Activated CD4-positive, CD25-positive, alpha-beta regulatory T cell treated with anti-CD3 and anti-CD28 coated beads, Interleukin-2, amount 50 U/mL, for 24 hours (primary cell): ENCODE data around the gene JUN.
"Not testable (repeated sequence)": the region's sequence is repeated elsewhere in the genome, so short reads cannot be mapped to it uniquely, and the experiment has no call there.

Source experiments
- ATAC-seq, 2 donors: fragments of 150-1000 bp; cut with Tn5 transposase; one replicate each; pipeline ENCODE4 v1.10.0; 2021; ENCODE audit warnings: mild to moderate bottlenecking in 1 of 2, moderate library complexity in 1 of 2

The JUN gene

DNA sequence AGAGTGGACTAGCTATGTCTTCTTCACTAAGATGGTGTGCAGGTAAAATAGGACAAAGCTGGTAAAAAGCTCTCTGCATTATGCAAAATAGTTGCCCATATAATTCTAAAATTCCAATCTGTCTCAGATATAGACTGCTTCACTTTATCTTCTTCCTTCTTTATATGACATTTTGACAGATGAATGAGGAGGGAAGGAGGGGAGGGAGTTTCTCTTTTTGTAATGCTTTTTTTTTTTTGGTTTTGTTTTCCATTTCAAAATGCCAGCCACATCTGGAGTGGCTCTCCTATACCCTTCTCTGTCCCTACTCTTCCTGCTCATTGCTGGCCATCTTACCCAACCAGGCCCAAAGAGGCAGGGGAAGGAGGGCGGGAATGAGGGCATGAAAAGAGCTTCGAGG, 24.2 kb upstream of the JUN start:
- no peak for ATAC-seq

DNA sequence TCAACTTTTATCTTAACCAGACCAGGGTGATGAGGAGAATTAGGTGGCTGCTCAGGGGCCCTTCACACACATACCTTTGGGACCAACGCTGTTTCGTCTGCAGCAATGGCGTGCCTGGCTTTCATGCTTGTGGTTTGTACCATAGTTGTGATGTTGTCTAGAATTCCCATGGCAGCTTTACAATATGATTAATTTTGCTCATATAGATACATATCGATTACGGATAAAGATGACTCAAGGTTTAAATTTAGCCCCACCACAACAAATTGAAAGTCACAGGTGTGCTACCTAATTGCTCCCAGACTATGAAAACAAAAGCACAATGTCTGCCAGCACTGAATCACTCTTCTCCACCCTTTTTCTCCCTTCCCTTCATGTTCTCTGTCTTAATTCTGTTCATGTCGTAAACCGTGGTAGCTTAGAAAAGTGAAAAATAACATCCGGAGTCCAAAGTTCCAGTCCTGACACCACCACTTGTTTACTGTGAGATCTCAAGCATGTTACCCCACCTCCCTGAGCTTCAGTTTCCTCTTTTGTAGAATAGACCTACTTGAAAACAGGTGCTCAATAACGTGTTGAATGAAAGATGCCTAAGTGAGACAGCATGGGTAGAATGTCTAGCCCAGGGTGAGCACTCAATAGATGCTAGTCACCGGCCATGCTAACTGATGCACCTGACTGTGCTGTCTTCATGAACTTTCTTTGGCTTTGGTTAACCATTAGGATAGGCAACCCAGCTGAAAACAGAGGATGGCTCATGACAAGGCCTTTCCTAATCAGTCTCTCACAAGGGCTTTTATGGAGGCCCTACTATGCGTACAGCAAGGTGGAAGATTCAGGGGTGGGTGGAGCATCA, 22.1 kb upstream of the JUN start:
- ATAC-seq = peak; percentile 56 to 61

DNA sequence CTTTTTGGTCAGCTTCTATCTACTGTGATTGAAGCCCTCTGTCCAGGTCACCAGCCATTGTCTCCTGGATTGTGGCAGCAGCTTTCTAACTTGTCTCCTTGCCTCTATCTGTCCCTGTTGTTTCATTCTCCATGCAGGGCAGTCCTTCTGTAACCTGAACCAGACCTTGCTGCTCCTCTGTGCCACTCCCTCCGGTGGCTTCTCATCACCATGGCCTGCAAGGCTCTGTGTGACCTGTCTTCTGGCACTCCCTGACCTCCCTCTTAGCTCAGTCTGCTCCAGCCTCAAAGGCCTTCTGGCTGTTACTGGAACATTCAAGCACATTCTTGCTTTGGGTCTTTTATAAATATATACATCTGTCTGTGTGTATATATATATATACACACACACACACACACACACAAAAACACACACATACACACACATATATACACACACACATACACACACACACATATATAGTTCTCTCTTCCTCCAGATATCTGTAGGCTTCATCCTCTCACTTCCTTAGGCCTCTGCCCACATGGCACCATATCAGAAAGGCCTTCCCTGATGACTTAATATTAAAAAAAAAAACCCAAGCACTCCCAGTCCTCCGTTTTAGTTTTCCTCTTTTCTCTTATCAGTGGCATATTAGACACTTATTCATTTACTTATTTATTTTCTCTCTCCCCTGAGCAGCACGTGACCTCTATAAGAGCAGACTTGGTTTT, 21.2 kb upstream of the JUN start:
- no peak for ATAC-seq

DNA sequence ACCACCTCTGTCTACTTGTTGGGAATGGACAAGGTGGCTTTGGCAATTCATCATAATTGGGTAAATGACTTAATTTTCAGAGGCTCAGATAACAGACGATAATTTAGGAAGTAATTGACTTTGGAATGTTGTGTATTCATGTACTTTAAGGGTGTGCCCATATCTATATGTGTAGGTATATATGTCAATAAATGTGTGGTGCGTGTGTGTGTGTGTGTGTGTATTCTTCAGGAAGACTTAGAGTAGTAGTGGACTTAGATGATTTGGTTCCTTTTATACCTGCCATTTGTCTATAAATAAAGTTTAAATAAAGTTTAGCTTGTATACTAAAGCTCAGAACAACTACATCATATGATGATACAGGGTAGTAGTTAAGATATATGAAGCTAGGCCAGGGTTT, 20.0 kb upstream of the JUN start:
- ATAC-seq = no peak

DNA sequence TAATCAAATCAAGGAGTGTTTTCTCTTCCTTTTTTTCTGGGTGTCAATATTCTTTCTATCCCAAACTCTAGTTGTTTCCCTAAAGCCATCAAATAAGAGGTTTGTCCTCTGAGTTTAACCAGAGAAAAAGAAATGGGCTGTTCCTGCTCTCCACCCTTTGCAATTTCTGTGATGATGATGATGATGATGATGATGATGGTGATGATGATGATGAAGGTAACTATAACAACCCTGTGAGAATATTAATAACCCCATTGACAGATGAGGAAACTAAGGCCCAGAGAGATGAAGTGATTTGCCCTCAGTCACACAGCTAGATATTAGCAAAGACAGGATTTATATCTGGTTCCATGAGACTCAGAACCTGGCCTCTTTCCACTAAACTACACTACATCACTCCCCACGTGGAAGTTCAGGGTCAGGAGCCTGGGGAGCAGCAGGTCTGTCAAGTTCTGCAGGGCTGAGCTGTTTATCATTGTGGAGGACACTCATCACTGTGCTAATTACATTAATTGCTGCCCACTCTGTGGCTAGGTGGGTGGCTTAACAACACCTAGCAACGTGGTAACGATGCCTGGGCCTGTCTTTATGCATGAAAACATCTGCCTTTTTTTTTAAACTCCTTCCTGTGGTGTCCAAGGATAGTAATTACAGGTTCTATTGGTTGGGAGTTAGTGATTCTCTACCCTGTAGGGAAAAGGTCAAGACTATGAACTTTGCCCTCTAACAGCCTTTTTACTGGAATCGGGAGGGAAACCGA, 19.0 kb upstream of the JUN start:
- ATAC-seq = no peak

DNA sequence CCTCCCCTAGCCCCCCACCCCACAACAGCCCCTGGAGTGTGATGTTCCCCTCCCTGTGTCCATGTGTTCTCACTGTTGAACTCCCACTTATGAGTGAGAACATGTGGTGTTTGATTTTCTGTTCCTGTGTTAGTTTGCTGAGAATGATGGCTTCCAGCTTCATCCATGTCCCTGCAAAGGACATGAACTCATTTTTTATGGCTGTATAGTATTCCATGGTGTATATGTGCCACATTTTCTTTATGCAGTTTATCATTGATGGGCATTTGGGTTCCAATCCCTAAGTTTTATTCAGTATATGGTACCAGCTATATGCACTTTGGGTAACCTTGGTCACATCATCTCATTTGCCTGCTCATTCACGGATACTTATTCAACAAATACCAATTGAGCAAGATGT, 17.4 kb upstream of the JUN start:
- not testable (repeated sequence) for ATAC-seq

DNA sequence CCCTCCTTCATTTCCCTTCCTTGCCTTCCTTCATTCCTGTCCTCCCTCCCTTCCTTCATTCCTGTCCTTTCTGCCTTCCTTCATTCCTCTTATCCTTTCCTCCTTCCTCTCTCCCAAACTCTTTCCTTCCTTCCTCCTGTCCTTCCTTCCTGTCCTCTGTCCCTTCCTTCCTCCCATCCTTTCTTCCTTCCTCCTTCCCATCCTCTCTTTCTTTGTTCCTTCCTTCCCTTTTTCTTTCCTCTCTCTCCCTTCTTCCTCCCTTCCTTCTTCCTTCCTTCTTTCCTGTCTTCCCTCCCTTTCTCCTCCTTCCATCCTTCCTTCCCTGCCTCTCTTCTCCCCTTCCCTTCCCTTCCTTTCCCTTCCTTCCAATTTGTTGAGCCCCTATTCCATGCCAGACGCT, 15.8 kb upstream of the JUN start:
- no peak for ATAC-seq

DNA sequence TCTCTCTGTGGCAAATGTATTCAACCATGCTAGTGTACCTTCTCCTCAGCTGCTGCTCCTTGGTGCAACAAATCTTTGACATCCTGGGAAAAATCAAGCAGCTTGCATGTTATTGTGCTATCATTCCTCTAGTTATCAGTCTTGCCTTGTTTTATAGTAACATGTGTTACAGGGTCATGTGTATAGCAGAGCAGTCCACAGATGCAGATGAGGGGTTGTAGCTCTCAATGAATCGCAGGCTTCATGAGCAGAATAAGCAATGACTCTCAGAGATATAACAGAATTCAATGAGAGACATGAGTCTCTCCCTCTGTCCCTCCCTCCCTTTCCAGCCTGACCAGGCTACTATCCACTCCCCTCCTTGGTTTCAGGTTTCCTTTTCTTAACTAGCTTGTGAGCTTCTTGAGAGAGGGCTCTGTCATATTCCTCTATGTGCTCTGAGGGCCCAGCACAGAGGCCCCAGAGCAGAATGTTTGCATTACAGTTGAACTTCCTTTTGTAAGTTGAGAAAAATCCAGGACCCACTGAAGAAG, 15.1 kb upstream of the JUN start:
- ATAC-seq = no peak

DNA sequence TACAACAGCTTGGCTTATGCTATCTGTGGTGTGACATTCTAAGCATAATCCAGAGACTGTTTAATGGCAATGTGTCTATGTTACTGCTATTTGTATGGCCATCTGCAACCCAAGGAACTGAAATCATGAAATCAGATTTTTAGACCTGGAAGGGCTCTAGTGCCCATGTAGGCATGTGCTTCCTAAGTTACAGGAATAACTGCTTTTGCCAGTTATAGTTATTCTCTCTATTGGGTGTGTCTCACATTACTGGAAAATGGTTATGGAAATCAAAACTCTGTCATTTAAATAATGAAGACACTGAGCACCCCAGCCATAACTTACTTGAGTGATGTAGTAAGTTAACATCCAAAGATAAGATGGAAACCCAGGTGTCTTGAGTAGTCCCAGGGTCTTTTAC, 12.6 kb upstream of the JUN start:
- no peak for ATAC-seq

DNA sequence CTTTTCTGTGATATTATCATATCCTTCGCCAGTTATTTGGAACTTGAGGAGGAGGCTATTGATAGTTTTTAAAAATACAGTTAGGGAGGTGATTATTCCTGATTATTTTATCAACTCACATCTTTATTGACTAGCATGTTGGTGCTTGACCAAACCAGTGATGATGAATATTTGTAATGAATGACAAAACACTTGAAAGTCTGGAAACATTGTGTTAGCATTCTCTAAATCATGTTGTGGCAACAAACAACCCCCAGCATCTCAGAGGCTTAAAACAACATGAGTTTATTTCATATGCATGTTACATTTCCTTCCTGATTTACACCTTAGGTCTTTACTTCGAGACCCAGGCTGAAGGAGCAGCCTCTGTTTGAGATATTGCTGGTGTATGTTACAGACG, 10.7 kb upstream of the JUN start:
- no peak for ATAC-seq

DNA sequence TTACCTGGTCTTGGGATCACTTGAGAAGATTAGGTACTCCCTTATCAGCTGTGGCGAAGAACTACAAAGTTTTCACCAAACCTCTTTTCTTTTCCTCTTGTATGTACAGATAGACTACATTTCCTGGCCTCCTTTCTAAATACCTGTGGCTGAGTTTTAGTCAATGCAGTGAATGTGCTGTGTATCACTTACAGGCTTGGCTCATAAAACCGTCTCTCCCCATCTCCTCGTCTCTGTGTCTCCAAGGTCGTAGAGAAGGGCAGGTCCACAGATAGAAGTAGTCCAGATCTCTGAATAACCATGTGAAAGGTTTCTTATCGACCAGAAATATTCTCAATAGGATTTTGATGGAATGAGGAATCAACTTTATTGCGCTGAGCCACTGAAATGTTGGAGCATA, 9.0 kb upstream of the JUN start:
- no peak for ATAC-seq

DNA sequence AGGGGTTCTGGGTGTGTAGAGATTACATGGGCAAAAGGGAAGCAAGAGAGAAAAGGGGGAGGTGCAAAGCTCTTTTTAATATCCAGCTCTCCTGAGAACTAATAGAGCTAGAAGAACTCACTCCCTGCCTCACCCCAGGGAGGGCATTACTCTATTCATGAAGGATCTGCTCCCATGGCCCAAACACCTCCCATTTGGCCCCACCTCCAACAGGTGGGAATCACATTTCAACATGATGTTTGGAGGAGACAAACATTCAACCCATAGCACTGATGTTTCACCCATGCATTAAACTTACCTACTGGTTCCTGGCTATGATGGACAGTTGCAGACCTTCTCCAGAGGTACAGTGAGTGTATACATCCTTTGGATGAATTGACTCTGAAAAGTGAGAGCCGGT, 7.3 kb upstream of the JUN start:
- ATAC-seq = no peak

DNA sequence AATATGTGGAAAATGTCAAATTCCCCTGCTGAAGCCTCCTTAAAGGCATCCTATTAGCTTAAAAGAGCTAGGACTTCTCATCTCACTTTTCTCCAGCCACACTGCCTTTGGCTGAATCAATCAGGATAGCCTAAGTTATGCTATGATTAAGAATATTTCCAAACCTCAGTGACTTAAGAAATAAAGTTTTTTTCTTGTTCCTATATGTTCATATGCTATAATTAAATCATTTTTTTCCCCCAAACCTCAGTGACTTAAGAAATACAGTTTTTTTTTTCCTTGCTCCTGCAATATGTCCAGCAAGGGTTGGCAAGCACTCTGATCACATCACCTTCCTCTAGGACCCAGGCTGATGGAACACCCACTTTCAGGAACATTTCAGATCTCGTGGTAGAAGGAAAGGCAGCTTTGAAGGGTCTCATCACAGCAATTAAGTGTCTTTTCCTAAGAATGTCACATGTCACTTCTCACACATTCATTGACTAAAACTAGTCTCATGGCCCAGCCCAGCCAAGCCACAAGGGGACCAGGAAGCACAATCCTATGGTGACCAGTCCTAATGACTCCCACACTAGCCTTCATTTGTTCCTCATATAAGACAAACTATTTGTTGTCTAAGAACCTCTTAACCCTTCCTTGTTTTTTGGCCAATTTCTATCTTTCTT, 6.3 kb upstream of the JUN start:
- ATAC-seq = no peak

DNA sequence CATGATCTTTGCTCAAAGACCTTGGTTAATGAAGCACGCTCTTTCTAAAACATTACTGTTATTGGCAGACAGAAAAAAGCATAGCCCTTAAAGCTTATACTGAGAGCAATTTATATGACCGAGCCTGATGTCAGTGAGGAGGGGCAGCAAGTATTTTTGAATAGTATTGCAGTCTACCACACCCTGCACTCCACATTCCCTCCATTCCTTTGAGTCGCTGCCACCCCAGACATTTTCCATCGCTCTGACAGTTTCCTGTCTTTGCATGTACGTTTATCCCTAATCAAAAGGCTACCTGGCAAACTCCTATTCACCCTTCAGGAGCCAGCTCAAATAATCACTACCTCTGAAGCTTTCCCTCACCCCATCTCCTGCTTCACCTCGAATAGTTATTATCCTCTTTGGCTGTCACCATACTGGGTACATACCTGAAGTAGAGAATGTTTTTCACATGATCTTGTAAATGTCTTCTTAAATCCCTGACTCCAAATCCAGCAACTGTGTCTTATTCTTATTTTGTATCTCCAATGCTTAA, 5.5 kb upstream of the JUN start:
- ATAC-seq = no peak

DNA sequence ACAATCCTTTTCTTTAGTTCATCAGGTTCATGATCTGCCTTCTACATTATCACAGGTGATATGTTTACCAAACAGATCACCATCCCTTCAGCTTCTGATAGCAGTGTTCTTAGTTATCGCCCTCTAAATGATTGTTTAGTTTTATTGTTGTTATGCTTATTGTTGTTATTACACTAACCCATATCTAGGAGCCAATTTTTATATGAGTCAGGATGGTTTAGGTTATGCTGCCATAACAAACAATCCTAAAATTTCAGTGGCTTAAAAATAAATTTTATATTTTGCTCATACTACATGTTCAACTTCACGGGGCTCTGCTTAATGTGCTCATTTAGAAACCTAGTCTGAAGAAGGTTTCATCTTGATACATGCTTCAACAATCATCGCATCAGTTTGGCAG, 4.4 kb upstream of the JUN start:
- no peak for ATAC-seq

DNA sequence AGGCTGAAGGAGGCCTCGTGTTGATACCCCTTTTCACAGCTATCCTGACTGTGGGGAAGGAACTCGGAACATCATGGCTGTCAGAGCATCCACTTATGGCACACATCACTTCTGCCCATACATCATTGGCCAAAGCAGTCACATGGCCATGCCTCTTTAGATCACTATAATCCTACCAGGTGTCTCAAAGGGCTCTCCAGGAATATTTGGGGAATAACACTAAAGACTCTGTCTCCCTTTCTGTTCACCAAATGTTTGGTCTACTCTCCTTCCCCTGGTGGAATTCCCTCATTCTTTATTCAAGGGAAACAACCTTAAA, 3.0 kb upstream of the JUN start:
- ATAC-seq = no peak

DNA sequence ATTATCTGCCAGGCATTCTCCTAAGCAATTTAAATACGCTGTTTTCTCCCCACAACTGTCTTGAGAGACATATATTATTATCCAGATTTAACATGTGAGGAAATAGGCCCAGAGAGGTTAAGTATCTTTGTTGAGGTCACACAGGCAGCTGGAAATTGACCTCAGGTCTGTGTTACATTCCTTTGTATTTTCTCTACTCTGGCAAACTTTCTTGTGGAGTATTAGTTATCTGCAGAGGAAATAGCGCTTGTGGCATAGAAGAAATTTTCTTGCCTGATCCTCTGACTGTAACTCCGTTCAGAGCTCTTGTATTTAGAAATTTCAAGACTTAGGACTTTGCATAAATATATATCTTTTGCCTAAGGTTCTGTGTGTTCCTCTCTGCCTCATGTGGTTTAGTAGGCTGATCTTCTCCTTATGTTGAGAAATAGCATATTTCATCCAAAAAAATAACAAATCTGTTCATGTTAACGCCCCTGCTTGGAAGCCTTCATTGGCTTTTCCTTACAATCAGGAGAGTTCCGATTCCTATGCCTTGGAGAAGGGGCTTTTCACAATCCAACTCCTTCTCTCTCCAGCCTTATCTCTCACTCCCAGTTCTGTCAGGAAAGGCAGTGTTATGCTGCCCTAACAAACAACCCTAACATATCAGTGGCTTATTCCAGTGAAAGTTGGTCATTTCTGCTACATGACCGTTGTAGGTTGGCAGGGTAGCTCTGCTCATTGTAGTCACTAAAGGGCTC, 2.5 kb upstream of the JUN start:
- no peak for ATAC-seq

DNA sequence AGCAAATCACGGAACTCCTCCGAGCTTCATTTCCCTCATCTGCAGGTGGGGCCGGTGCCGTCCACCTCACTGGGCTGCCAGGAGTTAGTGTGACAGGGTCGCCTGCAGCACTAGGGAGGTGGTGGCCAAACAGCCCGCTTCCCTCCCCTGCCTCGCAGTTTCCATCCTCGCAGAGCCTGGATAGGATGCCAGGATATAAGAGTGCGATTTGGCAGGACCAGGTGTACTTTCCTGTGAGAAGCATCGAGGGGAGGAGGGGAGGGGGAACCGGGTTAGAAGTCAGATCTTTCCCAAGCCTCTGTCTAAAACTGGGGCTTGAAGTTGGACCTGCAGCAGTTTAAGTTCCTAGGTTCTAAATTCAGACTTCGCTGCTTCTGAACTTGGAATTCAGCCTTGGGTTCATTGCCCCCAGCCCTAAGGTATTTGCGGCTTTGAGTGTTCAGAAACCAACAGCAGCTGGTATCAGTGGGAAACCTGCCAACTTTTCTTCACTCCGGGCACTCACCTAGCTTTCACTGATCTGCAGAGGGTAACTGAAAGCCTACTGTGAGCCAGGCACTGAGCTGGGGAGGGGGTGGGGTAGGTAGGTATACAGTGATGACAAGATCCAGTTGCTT, 1.7 kb upstream of the JUN start:
- no peak for ATAC-seq

DNA sequence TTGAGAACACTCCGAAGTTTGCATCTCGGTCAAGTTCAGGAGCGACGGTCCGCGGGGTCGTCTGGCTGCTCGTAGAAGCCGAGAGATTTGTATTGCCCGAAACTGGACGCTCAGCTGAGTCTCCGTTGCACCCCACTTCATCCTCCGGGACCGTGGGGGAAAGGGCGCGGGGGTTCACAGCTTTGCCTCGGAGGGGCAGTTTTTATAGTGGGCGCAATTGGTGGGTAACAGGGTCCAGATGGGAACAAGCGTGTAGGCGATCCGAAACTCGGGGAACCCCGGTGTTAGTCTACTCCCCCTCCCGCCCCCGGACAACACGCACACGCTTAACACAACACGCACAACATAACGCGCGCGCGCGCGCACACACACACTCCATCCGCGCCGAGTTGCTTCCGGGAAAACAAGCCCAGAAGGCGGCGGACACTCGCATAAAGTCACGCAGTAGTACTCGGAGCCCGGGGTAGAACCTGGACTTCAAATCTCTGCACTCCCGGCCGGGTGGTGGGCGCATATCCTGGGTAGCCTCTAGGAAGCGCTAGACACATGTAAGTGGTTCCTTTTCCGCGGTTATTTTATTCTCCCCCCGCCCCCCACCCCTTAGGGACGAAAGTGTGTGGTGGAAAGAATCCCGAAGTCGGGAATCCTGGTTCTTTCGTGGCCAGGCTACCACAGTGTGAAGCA, 1.1 kb upstream of the JUN start:
- peak; percentile 2 to 3 for ATAC-seq

DNA sequence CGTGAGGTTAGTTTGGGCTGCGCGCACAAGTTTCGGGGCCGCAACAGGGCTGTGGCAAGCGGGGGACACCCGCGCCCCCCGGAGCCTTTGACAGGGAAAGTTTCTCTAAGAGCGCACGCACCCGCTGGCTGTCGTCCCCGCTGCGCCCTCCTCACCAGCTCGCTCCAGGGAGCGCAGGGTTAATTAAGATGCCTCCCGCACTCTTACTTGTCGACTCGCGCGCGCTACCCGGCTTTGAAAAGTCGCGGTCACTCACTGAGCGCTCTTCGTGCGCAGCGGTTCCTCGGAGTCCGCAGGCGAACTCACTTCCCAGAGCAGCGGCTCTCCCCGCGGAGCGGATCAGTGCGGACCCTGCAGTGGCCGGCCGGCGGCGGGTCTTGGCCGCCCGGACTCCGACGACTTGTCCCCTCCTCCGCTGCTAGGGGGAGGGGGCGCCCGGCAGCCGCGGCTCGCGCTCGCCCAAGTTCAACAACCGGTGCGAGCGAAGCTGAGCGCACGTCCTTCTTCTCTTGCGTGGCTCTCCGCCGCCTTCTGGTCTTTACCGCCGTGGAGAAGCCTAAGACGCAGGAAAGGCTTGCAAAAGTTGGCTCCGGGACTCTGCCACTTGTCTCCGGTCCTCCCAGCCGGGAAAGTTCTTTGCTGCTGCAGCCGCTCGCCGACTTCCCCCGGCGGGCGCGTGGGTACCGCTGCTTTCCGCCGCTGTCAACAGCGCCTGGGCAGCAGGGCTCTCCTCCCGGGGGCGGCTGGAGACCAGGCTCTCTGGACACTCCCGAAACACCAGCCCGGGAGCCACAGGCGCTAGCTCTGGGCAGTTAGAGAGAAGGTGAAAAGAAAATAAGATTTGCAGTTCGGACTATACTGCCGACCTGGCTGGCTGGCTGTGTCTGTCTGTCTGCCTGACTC, 506 bp downstream of the JUN start:
- peak; percentile 0 to 1 for ATAC-seq
